ENCODE results near the gene LAMC2.
"Not testable (repeated sequence)": the region's sequence is repeated elsewhere in the genome, so short reads cannot be mapped to it uniquely, and the experiment has no call there.

LAMC2 gene

GRCh38 chr1:183267646-183268431 lies 81.8 kb downstream of the LAMC2 start:
- DNase-seq, result no peak

GRCh38 chr1:183270541-183271141 lies 84.6 kb downstream of the LAMC2 start:
- no peak for DNase-seq

- no peak for DNase-seq
Measured at GRCh38 chr1:183272390-183272848, 86.4 kb downstream of the LAMC2 start.

GRCh38 chr1:183273300-183273699 lies 87.2 kb downstream of the LAMC2 start:
- no peak for DNase-seq

- DNase-seq, result not testable (repeated sequence)
Measured at GRCh38 chr1:183273984-183274383, 87.9 kb downstream of the LAMC2 start.

GRCh38 chr1:183274836-183275235 lies 88.8 kb downstream of the LAMC2 start:
- DNase-seq, result no peak

- no peak for DNase-seq
Measured at GRCh38 chr1:183275322-183275721, 89.3 kb downstream of the LAMC2 start.

GRCh38 chr1:183276386-183277080 lies 90.5 kb downstream of the LAMC2 start:
- DNase-seq, result no peak

- DNase-seq, result no peak
Measured at GRCh38 chr1:183277821-183278738, 92.0 kb downstream of the LAMC2 start.

GRCh38 chr1:183278739-183279591 lies 92.9 kb downstream of the LAMC2 start:
- DNase-seq, result no peak

GRCh38 chr1:183279835-183280234 lies 93.8 kb downstream of the LAMC2 start:
- DNase-seq, result no peak

GRCh38 chr1:183281039-183281438 lies 95.0 kb downstream of the LAMC2 start:
- no peak for DNase-seq

GRCh38 chr1:183281553-183282091 lies 95.6 kb downstream of the LAMC2 start:
- peak; percentile 48 for DNase-seq

- DNase-seq, result no peak
Measured at GRCh38 chr1:183282101-183282855, 96.2 kb downstream of the LAMC2 start.

- no peak for DNase-seq
Measured at GRCh38 chr1:183283286-183283685, 97.2 kb downstream of the LAMC2 start.

- DNase-seq, result no peak
Measured at GRCh38 chr1:183284086-183284485, 98.0 kb downstream of the LAMC2 start.

GRCh38 chr1:183285256-183285655 lies 99.2 kb downstream of the LAMC2 start:
- no peak for DNase-seq

- no peak for DNase-seq
Measured at GRCh38 chr1:183285746-183286145, 99.7 kb downstream of the LAMC2 start.

GRCh38 chr1:183287191-183287675 lies 101.2 kb downstream of the LAMC2 start:
- DNase-seq, result no peak

GRCh38 chr1:183288583-183288982 lies 102.5 kb downstream of the LAMC2 start:
- no peak for DNase-seq
